Sciatic nerve (tissue), 2 donors: ENCODE data around the gene TFF2. TPM values are rescaled to one million over a fixed set of nuclear protein-coding genes. Genes with fewer than 3 reads are reported as not detected.

Source experiments
- ATAC-seq: fragments of 200-7000 bp; cut with Tn5 transposase; one replicate; pipeline ENCODE4 v1.9.1; 2020; ENCODE audit warnings: mild to moderate bottlenecking, moderate library complexity
- DNase-seq: peaks from one replicate; pipeline ENCODE4 v3.0.0-alpha.2; 2020; ENCODE audit warnings: low spot score
- intact Hi-C: fragments of 100-400 bp; cut with DNase I; formaldehyde crosslinking; loops from one replicate; pipeline ENCODE4 v1.14.2; 2022
- total RNA-seq: library from RNA; stranded (reverse); fragmentation: NEBNext Ultra II Directional; extraction: Animal tissue kit (Norgen Biotek cat#: 25700); gene quantifications from one replicate; pipeline ENCODE4 v1.2.1, GENCODE V29; 2021
- donor health status: DM: no; HTN: no; CAD: no.
- donor health status: DM: no; HTN: no; CAD: no.

The TFF2 gene
- total RNA-seq, 1 donor from 2014 or later = not detected

GRCh38 chr21:42370894-42371654 is 20.3 kb upstream of the TFF2 start:
- no peak for ATAC-seq

DNA sequence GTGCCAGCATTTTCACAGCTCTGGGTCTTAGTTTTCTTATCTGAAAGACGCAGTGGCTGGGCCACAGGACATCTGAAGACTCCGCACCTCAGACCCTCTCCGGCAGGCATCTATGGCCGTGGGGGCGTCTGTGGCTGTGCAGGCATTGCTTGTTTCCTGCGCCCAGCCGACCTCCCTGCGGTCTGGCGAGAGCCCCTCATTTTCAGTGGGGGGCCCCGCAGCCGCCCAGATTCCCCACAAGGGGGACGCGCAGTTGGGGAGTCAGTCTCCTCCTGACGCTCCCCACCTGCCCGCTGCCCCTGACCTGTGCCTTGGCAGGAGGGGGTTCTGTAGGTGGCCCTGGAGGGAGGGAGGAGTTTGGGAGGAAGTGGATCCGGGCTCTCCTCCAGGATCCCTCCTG is 19.0 kb upstream of the TFF2 start:
- ATAC-seq = no peak
- intact Hi-C loops = no loop called here

More at GRCh38 chr21:42370894-42371654, 20.3 kb upstream of the TFF2 start:
- DNase-seq = no peak
- intact Hi-C loops = no loop called here

DNA sequence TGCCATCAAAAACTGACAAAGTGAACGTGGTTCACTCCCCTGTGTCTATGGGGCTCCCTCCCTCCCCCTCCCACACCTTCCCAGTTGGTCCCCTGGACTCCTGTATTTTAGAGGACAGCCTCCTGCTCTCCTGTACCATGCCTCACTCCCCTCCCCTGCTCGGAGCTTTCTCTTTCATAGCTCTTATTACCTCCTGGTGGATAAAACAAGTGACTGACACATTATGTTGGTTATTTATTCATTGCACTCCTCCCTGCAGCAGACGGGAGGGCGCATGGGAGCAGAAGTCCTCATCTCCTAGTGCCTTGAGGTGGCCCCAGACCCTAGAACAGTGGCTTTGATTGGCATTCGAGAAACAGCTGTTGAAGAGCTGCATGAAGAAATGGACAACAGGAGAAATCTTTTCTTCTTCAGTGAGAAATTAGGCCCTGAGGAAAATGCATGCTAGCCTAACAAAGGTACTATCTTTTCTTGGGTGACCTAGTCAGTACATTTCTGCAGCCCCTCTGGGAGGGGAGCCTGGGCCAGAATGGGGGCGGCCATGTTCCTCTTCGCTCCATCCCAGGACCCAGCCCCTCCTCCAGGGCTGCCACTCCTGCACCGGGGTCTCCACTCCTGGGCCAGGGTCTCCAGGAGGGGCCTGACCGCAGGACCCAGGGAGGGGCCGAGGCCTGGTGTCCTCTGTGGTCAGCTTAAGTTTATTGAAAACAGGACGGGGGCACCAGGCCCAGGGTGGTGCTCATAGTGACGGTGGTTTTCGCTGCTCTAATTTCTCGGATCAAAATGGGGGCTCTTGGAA is 16.8 kb upstream of the TFF2 start:
- ATAC-seq (no peak), DNase-seq (no peak)
- intact Hi-C loops = no loop called here

More for the DNA sequence above, 19.0 kb upstream of the TFF2 start:
- no peak for DNase-seq

GRCh38 chr21:42366292-42367010 is 15.7 kb upstream of the TFF2 start, which contains the start of gene TFF1:
TSS of gene TFF1 (minus strand) at chr21:42366535. CDS start at chr21:42366495, 40 bp downstream.
- intact Hi-C loops = no loop called here
- no peak for ATAC-seq
- DNase-seq = no peak

DNA sequence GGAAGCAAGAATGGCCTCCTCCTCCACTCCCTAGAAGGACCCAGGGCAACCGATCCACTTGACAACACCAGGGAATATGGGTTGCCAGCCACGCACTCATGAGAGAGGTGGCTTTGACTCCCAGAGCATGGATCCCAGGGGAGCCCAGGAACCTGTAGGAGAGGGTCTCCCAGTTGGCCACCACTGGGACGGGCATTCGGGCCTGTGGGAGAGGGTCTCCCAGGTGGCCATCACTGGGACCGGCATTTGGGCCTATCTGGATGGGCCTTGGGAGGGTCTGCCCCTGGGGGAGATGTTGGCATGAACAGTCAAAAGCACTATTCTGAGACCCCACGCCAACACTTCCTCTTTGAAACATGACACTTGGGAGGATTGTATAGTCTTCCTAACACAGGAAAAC is 15.0 kb upstream of the TFF2 start:
- no peak for ATAC-seq
- DNase-seq = no peak
- intact Hi-C loops = no loop called here

DNA sequence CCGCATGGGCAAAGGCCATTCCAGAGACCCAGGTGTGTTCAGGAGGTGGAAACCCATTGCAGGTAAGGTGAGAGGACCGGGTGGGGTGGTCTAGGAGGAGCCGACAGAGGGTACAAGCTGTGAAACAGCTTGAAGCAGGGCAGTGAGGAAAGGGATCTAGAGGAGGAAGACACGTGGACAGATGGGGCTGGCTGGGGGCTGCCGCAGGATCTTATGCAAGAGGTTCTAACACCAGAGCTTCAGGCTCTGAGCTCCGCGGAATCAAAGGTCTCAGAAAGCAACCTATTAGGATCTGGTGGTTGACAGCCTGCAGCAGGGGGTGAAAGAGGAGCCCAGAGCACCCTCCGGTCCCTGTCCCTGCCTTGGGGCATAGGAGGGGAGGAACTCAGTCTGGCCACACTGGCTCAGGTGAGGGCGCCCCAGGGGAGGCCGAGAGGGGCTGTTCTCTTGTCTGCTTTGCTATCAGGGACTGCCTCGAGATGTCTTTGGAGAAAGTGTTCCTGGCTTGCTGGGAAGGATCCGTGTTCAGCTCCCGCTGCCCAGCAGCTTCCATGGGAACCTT is 13.6 kb upstream of the TFF2 start:
- intact Hi-C loops = no loop called here
- DNase-seq = no peak

DNA sequence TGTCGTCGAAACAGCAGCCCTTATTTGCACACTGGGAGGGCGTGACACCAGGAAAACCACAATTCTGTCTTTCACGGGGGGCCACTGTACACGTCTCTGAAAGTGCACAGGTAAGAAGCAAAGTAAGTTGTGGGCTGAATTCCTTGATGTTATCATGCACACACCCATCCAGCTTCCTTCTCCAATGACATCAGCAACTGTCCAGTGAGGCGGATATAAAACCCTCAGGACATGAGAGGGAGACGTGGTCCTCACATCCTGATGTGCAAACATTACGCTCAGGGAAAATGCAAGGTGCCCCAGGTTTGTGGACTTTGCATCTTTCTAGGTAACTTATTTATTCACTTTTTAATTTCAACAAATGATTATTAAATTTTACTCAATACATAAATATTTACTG is 12.5 kb upstream of the TFF2 start:
- intact Hi-C loops = no loop called here
- DNase-seq (no peak), ATAC-seq (no peak)

More for the DNA sequence above, 13.6 kb upstream of the TFF2 start:
- ATAC-seq = no peak

DNA sequence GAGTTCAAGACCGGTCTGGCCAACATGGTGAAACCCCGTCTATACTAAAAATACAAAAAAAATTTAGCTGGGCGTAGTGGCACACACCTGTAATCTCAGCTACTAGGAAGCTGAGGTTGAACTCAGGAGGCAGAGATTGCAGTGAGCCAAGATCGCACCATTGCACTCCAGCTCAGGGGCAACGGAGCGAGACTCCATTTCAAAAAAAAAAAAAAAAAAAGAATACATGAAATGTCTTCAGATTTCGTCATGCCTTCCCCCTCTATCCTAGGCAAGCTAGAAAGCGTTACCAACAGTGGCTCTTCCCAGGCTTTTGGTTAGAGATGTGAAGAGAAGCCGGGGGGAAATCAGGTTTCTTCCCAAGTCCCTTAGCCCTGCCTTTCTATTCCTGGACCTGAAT is 11.9 kb upstream of the TFF2 start:
- intact Hi-C loops = no loop called here

DNA sequence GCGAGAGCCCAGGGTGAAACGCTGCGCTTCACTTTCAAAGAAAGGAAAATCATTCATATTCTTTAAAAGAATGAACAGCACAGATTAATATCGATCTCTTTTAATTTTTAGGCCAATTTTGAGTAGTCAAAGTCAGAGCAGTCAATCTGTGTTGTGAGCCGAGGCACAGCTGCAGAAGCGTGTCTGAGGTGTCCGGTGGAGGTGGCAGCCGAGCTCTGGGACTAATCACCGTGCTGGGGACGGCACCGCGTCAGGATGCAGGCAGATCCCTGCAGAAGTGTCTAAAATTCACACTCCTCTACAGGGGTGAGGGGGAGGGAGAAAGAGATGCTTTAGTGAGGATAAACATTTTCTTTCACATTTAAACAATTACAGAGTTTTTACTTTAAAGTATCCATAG is 11.4 kb upstream of the TFF2 start:
- ATAC-seq = no peak
- intact Hi-C loops = no loop called here
- no peak for DNase-seq

More for the DNA sequence above, 11.9 kb upstream of the TFF2 start:
- ATAC-seq (no peak), DNase-seq (no peak)

DNA sequence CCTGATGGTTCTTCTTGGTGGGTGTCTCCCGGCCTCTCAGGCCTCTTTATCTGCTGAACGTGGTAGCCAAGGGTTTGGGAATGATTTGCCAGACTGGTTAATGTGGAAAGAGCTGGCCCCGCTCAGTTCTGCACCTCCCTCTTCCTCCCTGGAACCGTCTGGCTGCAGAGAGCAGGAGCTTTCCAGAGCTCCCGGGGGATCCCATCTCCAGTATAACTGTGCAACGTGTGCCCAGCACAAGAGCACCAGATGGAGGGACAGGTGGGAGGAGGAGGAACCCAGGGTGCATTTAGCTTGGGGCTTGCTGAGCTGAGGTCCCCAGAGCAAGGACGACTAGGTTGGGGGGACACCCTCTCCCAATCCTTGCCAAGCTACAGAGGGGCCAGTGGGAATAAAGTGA is 10.5 kb upstream of the TFF2 start:
- intact Hi-C loops = no loop called here
- DNase-seq (no peak), ATAC-seq (no peak)

DNA sequence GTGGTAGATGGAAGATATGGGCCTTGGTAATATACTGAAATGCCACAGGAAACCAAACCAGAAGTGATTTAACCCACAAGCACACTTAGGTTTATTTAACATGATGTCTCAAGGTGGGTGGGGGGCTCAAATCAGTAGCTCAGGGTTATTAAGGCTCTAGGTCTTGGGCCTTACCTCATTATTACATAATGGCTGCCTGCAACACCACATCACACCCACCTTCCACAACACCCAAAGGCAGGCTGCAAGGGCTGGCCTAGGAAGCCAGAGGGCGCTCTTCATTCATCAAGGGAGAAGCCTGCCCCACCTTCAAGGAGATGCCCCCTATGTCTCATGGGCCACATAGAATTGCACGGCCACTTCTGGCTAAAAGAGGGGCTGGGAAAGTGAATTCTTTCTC is 9.5 kb upstream of the TFF2 start:
- intact Hi-C loops = no loop called here
- DNase-seq (no peak), ATAC-seq (no peak)

- no peak for DNase-seq
- ATAC-seq = no peak
- intact Hi-C loops = no loop called here
Observed at GRCh38 chr21:42358937-42359336, 8.1 kb upstream of the TFF2 start.

DNA sequence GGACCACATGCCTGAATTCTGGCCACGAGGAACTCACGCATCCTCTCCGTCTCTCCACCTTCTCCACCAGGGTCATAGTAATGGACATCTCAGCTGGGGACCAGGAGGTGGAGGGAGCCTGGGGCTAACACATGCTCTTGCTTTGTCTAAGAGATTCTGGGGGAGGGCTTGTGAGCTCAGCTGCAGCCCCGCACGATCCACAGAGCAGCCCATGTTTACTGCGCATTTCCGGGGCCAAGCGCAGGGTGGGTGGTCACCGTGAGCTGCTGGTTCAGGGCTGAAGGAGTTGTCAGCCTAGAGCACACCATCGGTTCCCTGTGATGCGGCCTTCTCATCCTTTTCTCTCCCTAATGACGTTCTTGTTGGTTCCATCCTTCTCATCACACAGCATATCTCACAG is 7.5 kb upstream of the TFF2 start:
- DNase-seq (no peak), ATAC-seq (no peak)
- intact Hi-C loops = no loop called here

DNA sequence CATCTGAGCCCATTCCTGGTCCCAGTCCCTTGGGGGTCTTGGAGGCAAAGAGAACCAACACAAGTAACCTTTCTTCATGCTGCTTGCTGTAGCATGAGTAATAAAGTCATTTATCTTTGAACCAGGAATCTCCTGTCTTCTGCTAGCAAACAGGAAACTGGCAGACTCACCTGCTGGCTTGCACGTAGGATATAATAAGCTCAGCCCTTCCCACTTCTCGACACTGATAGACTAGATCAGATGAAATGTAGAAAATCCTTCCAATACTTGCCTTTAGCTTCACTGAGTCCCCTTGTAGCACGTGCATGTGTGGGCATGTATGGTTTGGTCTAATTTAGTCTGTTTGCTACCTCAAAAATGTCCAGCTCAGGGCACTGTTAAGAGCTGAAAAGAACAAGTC is 6.5 kb upstream of the TFF2 start:
- intact Hi-C loops = no loop called here
- DNase-seq (no peak), ATAC-seq (no peak)

GRCh38 chr21:42356650-42357049 is 5.9 kb upstream of the TFF2 start:
- intact Hi-C loops = no loop called here
- DNase-seq (no peak), ATAC-seq (no peak)

- intact Hi-C loops = no loop called here
- ATAC-seq (no peak), DNase-seq (no peak)
Observed at GRCh38 chr21:42356046-42356445, 5.3 kb upstream of the TFF2 start.

- ATAC-seq (no peak), DNase-seq (peak; percentile 25)
- intact Hi-C loops = no loop called here
Observed at GRCh38 chr21:42353623-42354022, 2.8 kb upstream of the TFF2 start.

DNA sequence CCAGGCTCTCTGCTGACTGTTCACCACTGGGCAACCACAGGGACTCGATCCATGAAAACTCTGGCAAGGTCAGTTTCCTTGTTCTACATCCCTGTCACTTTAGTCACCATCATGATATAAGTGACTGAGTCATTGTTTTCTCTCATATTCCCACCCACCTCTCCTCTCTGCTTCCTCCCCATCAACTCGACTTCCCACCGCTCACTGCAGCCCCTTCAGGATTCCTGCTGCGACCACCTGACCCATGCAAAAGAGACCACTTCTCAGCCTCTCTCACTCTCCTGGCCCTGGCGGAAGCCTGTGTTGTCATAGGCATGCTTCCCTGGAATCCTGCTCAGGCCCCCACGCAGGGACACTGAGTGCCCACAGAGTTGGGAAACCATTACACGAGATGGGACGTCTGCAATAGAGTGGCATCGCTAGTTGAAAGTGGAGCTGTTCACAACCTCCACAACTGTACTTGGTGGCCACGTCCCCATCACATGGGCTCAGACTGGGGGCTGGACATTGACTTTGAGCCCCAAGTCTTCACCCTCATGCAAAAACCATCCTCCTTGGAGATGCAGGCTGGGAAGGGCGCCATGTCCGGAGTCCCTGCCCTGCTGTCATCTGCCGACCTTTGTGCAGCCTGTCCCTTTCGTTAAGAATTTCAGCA is 1.8 kb upstream of the TFF2 start:
- intact Hi-C loops = no loop called here
- ATAC-seq (no peak), DNase-seq (peak; percentile 35)
